GM19099 (cell line): Measurements from ENCODE around the gene CATSPER3.

Source experiments
- POLR2A ChIP-seq: IDR thresholded peaks from 3 replicates; pipeline ENCODE4 v1.6.1; 2011; ENCODE audit warnings: low read depth; ENCODE audit not compliant: insufficient read length; ENCODE audit errors: extremely low read depth

CATSPER3 gene

DNA sequence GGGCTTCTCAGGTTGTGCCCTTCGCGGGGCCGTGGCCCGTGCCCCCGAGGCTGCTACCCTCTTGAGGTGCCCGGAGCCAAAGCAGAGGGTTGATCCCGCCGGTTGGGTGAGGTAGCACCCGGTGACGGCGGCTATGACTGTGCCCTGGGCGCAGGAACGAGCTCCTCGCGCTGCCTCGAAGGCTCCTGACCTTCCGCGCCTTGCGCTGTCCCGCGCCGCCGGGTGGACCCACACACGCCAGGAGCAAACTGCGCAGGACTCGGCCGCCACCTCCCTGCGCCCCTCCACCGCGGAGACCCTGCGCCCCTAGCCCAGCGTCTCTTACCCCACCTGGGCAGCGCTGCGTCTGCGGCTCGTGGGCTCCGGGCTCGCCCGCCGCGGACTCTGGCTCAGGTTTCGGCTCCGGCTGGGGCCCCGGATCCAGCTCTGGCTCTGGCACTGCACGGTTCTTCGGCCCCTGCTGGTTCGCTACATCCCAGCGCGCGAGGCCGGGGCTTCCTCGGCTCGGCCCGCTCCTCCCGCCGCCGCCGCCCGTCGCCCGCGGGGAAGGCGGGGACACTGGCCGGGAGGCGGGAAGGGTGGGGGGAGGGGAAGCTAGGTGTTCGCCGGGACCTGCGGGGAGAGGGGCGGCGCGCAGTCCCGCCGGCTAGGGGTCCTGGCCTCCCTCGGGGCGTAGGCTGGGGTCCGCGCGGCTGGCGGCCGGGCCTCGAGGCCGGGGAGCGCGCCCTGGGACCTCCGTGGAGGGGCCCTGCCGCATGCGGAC is 71.7 kb downstream of the CATSPER3 start:
- TF ChIP-seq POLR2A: no peak

DNA sequence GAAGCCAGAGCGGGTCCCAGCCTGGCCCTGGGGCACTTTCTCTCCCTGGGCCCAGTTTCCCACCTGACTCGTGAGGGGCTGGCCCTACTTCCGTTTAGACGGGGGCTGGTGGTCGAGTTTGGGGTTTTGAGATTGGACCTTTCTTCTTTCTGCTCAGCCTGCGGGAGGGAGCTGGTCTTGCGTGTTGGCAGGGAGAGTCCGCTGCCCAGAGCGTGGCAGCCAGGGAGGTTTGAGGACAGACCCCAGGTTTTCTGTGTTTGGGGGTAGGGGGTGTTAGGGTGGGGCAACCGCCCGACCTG is 72.3 kb downstream of the CATSPER3 start:
- TF ChIP-seq POLR2A: no peak

DNA sequence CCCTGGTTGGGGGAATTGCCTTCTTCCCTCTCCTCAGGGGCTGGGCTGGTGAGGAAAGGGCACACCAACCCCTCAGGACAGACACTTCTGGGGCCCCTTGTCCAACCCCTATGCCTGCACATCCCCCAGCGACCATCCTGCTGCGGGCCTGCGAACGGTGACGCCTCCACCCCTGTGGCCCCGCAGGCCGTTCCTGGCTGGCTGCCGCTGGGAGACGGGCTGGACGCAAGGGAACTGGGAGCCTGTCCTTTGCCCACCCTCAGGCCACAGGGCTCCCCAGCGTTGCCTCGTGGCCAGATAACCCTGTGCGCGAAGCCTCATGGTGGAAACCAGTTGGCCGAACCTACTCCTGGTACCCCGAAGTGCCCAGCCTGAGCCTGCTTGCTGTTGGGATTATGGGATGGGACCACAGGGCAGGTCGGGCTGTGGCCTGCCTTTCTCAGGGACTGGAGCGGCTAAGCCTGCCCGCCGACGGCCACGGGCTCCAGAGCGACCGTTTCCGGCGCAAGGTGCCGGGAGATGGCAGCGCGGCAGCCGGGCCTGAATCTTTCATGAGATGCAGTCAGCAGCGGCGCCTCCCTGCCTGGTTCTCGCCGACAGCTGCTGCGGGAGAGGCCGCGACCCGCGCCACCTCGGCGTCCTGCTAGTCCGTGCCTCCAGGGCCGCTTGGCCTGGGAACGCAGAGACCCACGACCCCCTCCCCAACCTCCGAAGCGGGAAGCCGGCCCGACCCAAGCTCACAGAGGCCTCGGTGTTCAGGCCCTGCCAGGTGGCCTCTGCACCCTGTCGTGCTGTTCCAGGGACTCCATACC is 72.8 kb downstream of the CATSPER3 start:
- TF ChIP-seq POLR2A: no peak

DNA sequence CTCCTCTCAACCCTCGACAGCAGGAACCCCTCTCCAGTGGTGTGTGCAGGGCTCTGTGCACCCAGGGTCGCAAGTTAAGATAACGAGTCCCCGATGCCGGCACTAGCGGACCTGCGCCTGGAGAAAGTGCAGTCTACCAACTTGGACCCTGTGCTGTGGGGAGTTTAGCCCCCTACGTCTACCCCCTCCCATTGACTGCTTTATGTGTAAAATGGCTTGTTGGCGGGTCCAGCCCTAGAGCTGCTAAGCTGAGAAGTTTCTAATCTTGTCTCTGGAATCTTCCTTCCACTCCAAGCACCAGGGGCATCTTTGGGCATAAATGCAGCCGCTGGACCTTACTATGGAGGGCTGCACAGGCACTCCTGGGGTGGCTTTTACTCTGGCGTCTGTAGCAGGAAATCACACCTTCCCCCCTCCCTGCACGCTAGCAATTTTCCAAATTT is 73.5 kb downstream of the CATSPER3 start:
- TF ChIP-seq POLR2A: no peak

DNA sequence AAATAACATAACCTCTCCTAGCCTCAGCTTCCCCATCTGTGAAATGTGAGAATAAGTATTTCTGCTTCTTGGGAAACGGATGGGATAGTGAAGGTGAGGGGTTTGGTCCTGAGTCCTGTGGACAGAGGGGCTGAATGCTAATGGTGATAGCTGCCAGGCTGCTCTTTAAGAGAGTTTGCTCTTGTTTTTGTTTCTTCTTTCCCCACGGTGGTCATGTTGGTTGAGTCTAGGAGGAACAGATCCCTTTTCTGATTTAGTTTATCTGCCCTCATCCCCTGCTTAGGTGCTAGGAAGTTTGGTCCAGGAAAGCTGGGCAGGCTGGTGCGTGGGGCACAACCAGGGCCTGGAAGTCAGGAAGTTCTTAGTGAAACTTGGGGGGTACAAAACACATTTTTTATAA is 74.0 kb downstream of the CATSPER3 start:
- no peak for TF ChIP-seq POLR2A

DNA sequence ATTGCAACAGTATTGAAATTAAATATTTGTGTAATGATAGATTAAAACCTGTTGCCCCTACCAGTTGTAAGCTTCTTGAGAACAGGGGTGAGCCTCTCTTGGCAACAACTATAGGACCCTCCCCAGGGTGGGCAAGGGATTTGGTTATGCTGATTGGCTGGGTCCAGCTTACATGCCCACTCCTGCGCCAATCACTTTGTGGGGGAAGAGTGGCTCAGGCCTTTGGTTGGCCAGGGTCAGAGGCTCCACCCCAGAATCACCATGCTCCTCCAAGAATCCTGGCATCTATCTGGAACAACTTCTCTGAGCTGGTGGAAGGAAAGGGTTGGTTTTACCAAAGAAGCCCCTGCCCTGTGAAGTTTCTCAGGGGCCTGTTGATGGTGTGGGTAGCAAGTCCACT is 74.9 kb downstream of the CATSPER3 start:
- TF ChIP-seq POLR2A: no peak

DNA sequence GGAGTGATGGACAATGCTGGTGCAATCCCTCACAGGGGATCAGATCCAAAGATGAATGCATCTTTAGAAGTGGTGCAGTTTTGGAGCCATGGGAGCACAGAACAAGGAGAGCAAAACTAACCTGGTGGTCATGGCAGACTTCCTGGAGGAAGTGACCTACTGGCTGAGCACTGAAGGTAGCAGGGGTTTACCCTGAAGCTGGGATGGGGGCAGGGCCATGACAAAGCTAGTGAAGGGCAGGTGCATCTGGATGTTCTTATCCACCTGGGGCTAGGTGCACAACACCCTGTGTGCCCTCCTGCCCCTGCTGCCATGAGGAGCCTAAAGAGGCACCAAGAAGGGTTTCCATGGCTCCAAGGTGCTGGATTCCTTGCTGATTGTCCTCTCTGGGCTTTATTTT is 77.8 kb downstream of the CATSPER3 start:
- no peak for TF ChIP-seq POLR2A

DNA sequence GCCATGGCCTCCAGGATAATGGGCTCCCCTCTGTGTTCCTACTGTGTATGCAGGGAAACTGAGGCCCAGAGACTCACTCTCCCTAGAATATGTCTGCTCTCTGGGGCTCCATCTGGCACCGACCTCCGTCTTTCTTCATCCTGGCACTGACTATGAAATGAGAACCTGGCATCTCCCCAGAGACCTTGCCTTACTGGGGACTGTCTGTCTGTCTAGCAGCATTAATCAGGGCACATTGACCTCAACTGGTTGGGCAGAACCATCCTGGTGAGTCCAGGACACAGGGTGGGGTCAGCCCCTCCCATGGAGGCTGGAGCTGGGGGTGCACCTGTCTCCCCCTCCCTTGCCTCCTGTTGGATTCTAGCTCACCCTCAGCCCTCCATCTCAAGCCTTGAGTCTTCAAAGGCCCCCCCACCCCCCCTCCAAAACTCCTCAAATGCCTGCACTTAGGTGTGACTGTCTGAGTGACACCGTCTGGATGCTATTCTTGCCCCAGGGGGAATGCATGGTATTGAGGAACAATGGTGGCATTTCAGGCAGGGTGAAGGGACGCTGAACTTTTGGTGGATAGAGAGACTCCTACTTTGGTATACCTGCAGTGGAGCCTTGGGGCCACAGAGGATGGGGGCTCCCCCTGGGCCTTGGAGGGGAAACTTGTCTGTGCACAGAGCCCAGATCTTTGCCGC is 79.1 kb downstream of the CATSPER3 start:
- TF ChIP-seq POLR2A: no peak

DNA sequence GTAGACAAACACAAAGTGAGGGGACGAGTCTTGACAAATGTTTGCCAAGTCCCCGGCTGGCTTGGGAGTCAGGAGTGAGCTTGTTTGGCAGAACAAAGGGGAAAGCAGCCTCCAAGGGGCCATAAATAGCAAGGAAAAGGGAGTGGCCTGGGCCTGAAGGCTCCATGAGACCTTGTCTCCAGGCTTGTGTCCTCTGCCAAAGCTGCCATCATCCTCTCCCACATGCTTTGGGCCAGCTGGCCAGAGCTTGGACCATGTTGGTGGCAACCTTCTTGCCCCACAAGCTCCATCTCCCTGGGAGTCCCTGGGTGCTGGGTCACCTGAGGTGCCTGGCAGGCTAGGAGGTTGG is 79.6 kb downstream of the CATSPER3 start:
- TF ChIP-seq POLR2A: no peak

DNA sequence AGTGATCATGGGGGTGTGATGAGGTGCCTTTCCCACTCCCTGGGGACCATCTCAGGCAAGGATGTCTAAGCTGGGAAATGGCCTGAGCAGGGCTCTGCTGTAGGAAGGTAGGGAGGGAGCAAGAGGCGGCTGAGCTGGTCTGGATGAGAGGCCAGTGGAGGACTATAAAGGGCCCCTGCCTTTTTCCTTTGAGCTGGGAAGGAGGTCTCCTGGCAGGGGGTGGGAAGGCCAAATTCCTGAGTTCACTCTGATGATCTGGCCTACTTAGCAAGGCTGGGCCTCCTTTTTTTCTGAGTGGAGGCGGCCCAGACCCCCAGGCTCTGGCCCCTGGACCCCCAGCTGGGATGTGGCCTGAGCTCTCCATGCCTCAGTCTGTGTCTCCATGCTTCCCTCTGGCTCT is 80.6 kb downstream of the CATSPER3 start:
- no peak for TF ChIP-seq POLR2A

DNA sequence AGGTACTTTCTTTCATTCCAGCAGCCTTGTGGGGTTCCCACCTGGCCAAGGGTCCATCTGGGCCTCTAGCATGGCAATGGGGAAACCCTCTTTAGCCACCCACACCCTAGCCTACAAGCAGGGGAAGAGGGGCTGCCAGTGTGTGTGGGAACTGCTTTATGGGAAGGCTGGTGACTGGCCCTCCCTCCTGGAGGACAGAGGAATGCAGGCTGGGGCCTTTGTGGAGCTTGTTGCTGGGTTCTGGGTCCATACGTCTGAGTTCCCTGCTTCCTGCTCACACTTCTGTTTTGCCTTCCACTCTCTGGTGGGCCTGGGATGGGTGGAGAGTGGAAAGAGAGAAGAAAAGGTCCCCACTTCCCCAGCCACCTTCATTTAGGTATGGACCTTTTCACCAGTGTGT is 81.2 kb downstream of the CATSPER3 start:
- no peak for TF ChIP-seq POLR2A

DNA sequence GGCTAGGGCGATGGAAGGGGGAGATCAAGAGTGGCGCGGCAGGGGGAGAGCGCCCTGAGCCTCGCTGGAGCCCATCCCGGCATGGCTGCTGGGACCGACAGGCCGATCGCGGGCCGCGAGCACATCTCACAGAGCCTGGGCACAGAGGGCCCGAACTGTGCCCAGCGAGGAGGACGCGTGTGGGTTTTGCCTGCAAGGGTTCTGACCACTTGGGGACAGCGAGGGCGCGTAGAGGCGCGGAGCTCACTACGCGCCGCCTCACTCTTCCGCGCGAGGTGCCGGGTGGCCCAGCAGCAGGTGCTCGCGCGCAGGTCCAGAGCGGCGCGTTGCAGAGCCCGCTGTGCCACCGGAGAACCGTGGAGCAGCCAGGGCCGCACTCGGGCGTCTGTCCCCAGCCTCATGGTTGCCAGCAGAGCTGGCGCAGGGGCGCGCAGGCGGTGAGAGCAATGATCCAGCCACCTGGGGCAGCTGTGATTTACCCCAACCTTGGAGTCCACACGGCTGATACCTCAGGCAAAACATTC is 82.6 kb downstream of the CATSPER3 start:
- no peak for TF ChIP-seq POLR2A

DNA sequence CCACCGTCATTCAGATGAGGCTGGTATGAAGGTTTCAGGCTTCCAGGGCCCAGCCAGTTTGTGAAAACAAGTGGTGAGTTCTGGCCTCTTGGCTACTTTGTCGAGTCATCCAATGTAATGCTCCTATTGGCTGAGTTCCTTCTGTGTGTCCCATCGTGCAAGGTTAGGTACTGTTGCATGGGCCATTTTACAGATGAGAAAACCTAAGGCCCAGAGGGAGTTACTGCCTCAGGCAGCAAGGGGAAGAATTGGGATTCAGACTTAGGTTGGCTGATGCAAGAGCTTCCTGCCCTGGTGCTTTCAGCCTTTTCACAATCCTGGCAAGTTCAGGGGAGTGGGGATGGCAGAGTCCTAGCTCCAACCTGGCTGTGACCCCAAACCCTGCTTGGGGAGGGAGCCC is 83.7 kb downstream of the CATSPER3 start:
- TF ChIP-seq POLR2A: no peak

DNA sequence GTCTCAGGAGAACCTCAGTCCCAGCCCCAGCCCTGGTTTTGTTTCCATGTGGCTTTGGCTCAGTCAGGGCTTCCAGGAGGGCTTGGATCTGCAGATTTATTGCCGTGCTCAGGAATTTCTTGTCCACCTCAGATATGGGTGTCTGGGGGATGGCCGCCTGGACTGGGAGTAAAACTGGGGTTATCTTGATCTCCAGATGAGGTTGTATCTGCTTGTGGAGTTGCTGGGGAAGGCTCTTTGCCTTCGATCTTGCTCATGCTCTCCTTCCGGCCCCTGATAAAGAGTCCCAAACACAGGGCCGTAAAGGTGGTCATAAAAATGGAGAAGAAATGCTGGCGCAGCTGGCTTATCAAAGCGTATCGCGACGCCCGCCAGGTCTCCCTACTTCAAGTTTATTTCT is 84.2 kb downstream of the CATSPER3 start:
- TF ChIP-seq POLR2A: no peak

DNA sequence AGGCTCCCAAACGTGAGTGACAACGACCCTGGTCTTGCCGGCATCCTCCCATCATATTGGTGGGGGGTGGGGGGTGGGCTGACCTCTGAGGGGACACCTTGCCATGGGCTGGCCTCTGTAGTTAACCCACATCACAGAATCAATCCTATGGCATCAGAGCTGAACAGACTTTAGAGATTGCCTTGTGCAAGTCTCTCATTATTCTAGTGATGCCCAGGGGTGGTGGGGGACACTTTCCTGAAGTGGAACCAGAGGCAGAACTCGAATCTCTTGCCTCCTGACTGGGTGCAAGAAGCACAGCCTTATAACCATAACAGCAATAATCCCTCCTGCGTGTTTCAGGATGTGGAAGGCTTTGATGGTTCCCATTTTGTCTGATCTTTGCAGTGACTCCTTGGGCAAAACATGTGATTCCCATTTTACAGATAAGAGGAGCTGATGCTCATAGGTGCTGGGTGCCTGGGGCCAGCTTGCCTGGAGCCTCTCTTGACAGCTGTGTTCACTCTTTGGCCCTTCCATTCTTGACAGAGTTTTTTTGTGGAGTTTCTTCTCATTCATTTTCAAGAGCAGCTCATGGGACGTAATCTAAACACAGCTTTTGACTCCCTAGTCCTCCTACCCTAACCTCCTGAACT is 84.9 kb downstream of the CATSPER3 start:
- no peak for TF ChIP-seq POLR2A
